Lower leg skin (tissue), 4 donors: Measurements from ENCODE around the gene CDKN2B-AS1. TPM values are rescaled to one million over a fixed set of nuclear protein-coding genes. Genes with fewer than 3 reads are reported as not detected.

ENCODE experiments used
- DNase-seq, 2 donors: peaks; one replicate each; pipeline ENCODE4 v3.0.0-alpha.2; 2019; ENCODE audit warnings: low spot score in 2 of 2
- H3K4me3 ChIP-seq: fragments of 200-600 bp; sonication (generic); 2 replicates; pipeline ENCODE4 v1.5.1; 2017; ENCODE audit warnings: mild to moderate bottlenecking, low read depth; ENCODE audit not compliant: poor library complexity, severe bottlenecking
- CTCF ChIP-seq, 3 donors: fragments of 450-650 bp; IDR thresholded peaks; one replicate each; pipeline ENCODE4 v1.5.1; 2016; ENCODE audit warnings: antibody characterized with exemption in 3 of 3, mild to moderate bottlenecking in 3 of 3, moderate library complexity in 2 of 3
- POLR2A ChIP-seq, 2 donors: fragments of 450-650 bp; IDR thresholded peaks; one replicate each; pipeline ENCODE4 v1.6.1; 2016 to 2017; ENCODE audit warnings: antibody characterized with exemption in 2 of 2, mild to moderate bottlenecking in 1 of 2, moderate library complexity in 1 of 2
- WGBS, 2 donors: methylation state at CpG; one replicate each; pipeline ENCODE4 v1.1.5; 2018; 5-methylcytosine and 5-hydroxymethylcytosine counted together
- intact Hi-C: fragments of 100-400 bp; cut with DNase I; formaldehyde crosslinking; loops from one replicate; pipeline ENCODE4 v1.15.0; 2023; ENCODE audit warnings: low total_unique reads
- total RNA-seq, 4 donors: library from RNA; depleted of rRNA; stranded (reverse); fragments of >200 nt; gene quantifications; one replicate each; pipeline ENCODE4 v1.1.0, GENCODE V29; 2016

The CDKN2B-AS1 gene
- total RNA-seq, 4 donors from 2014 or later = 0.49 TPM; not detected in 3

DNA sequence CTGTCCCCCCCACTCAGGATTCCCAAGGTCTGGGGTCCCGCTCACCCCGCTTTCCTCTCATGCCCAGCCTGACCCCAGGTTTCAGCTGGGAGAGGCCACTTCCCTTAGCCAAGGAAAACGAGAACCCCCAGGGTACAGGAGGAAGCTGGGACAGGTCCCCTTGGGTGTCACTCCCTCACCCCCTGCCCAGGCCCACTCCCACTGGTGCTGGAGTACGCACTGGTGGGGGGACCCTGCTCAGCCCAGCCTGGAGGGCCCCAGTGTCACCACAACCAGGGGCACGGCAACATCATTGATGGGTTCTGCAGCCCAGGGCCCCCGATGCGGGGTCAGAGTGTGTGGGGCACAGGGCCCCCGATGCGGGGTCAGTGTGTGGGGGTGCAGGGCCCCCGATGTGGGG, 159.5 kb downstream of the CDKN2B-AS1 start:
- WGBS, 2 donors = 97 to 100% methylated on average over 3 to 5 of the region's 10 CpGs
- no peak for TF ChIP-seq CTCF (IDR thresholded peaks at IDR 0.05)
- TF ChIP-seq POLR2A (IDR thresholded peaks at IDR 0.05) = no peak
- no peak for DNase-seq
- intact Hi-C loops = no loop called here
- H3K4me3 ChIP-seq = no peak overlapping the region

DNA sequence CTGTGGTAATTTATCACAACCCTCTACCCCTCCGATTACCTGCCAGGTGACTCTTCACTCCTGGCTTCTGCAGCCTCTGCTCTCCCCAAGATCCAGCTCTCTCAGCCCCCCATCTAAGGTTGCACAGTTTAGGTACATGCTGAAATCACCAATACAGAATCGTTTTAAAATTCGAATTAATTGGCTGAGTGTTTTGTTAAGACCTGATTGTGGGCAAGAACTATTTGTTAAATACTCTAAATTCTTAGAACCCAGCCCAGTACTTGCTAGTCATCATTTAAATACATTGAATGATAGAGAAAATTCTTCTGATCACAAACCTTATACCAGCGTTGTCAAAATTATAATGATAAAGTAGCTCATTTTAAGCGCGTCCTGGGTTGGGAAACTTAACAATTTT, 162.0 kb downstream of the CDKN2B-AS1 start:
- DNase-seq = no peak
- TF ChIP-seq CTCF (IDR thresholded peaks at IDR 0.05) = no peak
- TF ChIP-seq POLR2A (IDR thresholded peaks at IDR 0.05) = no peak
- WGBS, 2 donors = 84% methylated on average over 6 of the region's 6 CpGs
- intact Hi-C loops = no loop called here
- H3K4me3 ChIP-seq = no peak overlapping the region

DNA sequence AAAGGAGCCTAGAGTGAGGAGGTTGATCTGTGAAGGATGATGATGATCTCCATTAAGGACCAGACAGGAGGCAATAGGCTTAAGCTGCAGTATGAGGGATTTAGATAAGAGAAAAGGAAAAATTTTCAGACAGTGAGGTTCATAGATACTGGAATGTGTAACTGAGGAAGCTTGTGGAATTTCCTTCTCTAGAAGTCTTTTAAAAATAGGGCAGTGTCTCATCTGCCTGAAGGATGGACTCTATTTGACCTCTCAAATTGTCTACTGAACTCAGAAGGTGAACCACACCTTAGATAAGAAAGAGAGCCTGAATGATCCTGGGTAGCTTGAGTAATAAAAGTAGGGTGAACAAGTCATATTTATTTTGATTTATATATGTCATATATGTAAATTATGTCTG, 162.7 kb downstream of the CDKN2B-AS1 start:
- DNase-seq = no peak
- TF ChIP-seq POLR2A (IDR thresholded peaks at IDR 0.05) (no peak), CTCF (IDR thresholded peaks at IDR 0.05) (no peak)
- no peak overlapping the region for H3K4me3 ChIP-seq
- intact Hi-C loops = no loop called here

GRCh38 chr9:22157828-22158227, 163.2 kb downstream of the CDKN2B-AS1 start:
- H3K4me3 ChIP-seq = no peak overlapping the region
- intact Hi-C loops = no loop called here
- no peak for DNase-seq
- TF ChIP-seq POLR2A (IDR thresholded peaks at IDR 0.05) = no peak
- TF ChIP-seq CTCF (IDR thresholded peaks at IDR 0.05) = no peak
- WGBS, 2 donors = 55 to 56% methylated on average over 4 of the region's 4 CpGs

DNA sequence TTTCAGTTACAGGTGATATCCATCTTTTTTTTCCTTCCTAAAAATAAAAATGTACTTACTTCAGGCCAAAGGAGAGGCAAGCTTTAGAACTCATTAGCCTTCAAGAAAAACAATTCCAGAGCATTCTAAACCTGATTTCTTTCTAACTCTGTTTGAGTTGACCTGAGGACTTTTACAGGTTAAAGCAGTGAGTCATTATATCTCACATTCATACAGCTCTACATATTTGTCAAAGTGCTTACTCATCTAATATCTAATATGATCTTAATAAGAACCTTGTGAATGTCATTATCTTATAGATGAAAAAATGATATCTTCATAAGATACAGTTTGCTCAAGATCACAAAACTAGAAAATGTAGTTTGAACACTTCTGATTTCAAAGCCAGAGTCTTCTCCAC, 163.7 kb downstream of the CDKN2B-AS1 start:
- intact Hi-C loops = no loop called here
- no peak for DNase-seq
- no peak for TF ChIP-seq POLR2A (IDR thresholded peaks at IDR 0.05)
- no peak for TF ChIP-seq CTCF (IDR thresholded peaks at IDR 0.05)
- no peak overlapping the region for H3K4me3 ChIP-seq

GRCh38 chr9:22158927-22159346, 164.3 kb downstream of the CDKN2B-AS1 start:
- WGBS, 2 donors = 19 to 30% methylated on average over 3 of the region's 3 CpGs
- intact Hi-C loops = no loop called here
- peak; percentile 72 to 87 for DNase-seq
- no peak overlapping the region for H3K4me3 ChIP-seq
- no peak for TF ChIP-seq CTCF (IDR thresholded peaks at IDR 0.05)
- no peak for TF ChIP-seq POLR2A (IDR thresholded peaks at IDR 0.05)
